Keratinocyte (primary cell): Measurements from ENCODE around the gene CENPP. TPM values are rescaled to one million over a fixed set of nuclear protein-coding genes. Genes with fewer than 3 reads are reported as not detected.

ENCODE experiments used
- DNase-seq: peaks from one replicate; pipeline ENCODE4 v3.0.0-alpha.2; 2011; ENCODE audit warnings: low read depth, missing footprints, low spot score
- FAIRE-seq: peaks from 2 replicates; lab custom pipeline; 2011; peaks lifted over from hg19 to GRCh38; lab: Jason Lieb, UNC
- H2AFZ ChIP-seq: 2 replicates; pipeline ENCODE4 v1.6.0; 2012; ENCODE audit warnings: low read length, control low read depth, inconsistent platforms; ENCODE audit not compliant: control insufficient read depth
- H3K27ac ChIP-seq: 2 replicates; pipeline ENCODE4 v1.5.1; 2011; ENCODE audit warnings: low read length; ENCODE audit not compliant: control insufficient read depth, insufficient read depth
- H3K27me3 ChIP-seq: 3 replicates; pipeline ENCODE4 v1.6.0; 2011; ENCODE audit warnings: low read length; ENCODE audit not compliant: control insufficient read depth, insufficient read depth; ENCODE audit errors: extremely low read depth
- H3K36me3 ChIP-seq, 2 experiments: 2 replicates in 1 of 2; 3 replicates in 1 of 2; pipeline ENCODE4 v1.5.1; 2011; ENCODE audit warnings: low read length in 2 of 2, mild to moderate bottlenecking in 1 of 2; ENCODE audit not compliant: control insufficient read depth in 2 of 2, insufficient read depth in 2 of 2; ENCODE audit errors: extremely low read depth in 1 of 2
- H3K4me1 ChIP-seq: 3 replicates; pipeline ENCODE4 v1.5.1; 2011; ENCODE audit warnings: low read length; ENCODE audit not compliant: control insufficient read depth, insufficient read depth; ENCODE audit errors: extremely low read depth
- H3K4me2 ChIP-seq: 3 replicates; pipeline ENCODE4 v1.6.0; 2011; ENCODE audit warnings: low read depth, low read length; ENCODE audit not compliant: control insufficient read depth, insufficient read depth; ENCODE audit errors: extremely low read depth
- H3K4me3 ChIP-seq, 3 experiments: fragments of 200-600 bp in 1 of 3; sonication (generic) in 1 of 3; 2 replicates in 2 of 3; 3 replicates in 1 of 3; pipeline ENCODE4 v1.5.1; 2011 to 2016; ENCODE audit warnings: low read length in 3 of 3, mild to moderate bottlenecking in 3 of 3, control low read depth in 2 of 3, inconsistent platforms in 1 of 3, low read depth in 1 of 3, mixed read lengths in 1 of 3, mixed run types in 1 of 3, moderate library complexity in 1 of 3; ENCODE audit not compliant: control insufficient read depth in 2 of 3, insufficient read depth in 2 of 3; ENCODE audit errors: extremely low read depth in 1 of 3
- H3K79me2 ChIP-seq: 2 replicates; pipeline ENCODE4 v1.6.0; 2012; ENCODE audit warnings: low read length; ENCODE audit not compliant: control insufficient read depth, insufficient read depth
- H3K9ac ChIP-seq: 3 replicates; pipeline ENCODE4 v1.6.0; 2011; ENCODE audit warnings: low read length; ENCODE audit not compliant: control insufficient read depth, insufficient read depth; ENCODE audit errors: extremely low read depth
- H3K9me1 ChIP-seq: 3 replicates; pipeline ENCODE4 v1.6.0; 2011; ENCODE audit warnings: low read length; ENCODE audit not compliant: control insufficient read depth, insufficient read depth; ENCODE audit errors: extremely low read depth
- H3K9me3 ChIP-seq: 2 replicates; pipeline ENCODE4 v1.5.1; 2012; ENCODE audit warnings: low read depth, low read length; ENCODE audit not compliant: control insufficient read depth
- H4K20me1 ChIP-seq: 3 replicates; pipeline ENCODE4 v1.6.0; 2011; ENCODE audit warnings: low read length; ENCODE audit not compliant: control insufficient read depth, insufficient read depth; ENCODE audit errors: extremely low read depth
- EZH2 ChIP-seq: IDR thresholded peaks from one replicate; pipeline ENCODE4 v1.6.1; 2012; ENCODE audit warnings: inconsistent platforms, mild to moderate bottlenecking, low read length, moderate library complexity
- dilution Hi-C: fragments of 300-500 bp; cut with MboI; formaldehyde crosslinking; loops from one replicate; pipeline ENCODE4 v1.7.0; 2020; ENCODE audit warnings: low sequenced_read_pairs; ENCODE audit not compliant: extremely low pct_ligation_motif_present
- polyA plus RNA-seq, 5 experiments: library from polyadenylated mRNA; depleted of rRNA in 3 of 5; stranded (reverse) in 3 of 5; stranded (forward) in 1 of 5; unstranded in 1 of 5; fragments of >200 nt; gene quantifications; 1 replicate in 1 of 5; 2 replicates in 3 of 5; 3 replicates in 1 of 5; pipeline versions ENCODE4 v1.2.1 to v1.2.3, GENCODE V29; 2011 to 2012; ENCODE audit warnings: missing spikeins in 2 of 5, low read depth in 1 of 5, low replicate concordance in 1 of 5
- TF ChIP-seq, protein P1 (sequence below), 3 experiments: IDR thresholded peaks in 1 of 3; conservative IDR thresholded peaks in 1 of 3; optimal IDR thresholded peaks in 1 of 3; 2 replicates in 2 of 3; 3 replicates in 1 of 3; pipeline versions ENCODE3 to v1.5.1; 2011; ENCODE audit warnings: low read length in 3 of 3, mild to moderate bottlenecking in 3 of 3, moderate library complexity in 2 of 3, control low read depth in 1 of 3, inconsistent platforms in 1 of 3; ENCODE audit not compliant: insufficient read depth in 2 of 3; ENCODE audit errors: extremely low read depth in 1 of 3

Gene CENPP
- polyA plus RNA-seq, 1 donor (not counting 4 experiments of a cell fraction or from before 2014, with no cell fraction given), result 6.7 TPM

DNA sequence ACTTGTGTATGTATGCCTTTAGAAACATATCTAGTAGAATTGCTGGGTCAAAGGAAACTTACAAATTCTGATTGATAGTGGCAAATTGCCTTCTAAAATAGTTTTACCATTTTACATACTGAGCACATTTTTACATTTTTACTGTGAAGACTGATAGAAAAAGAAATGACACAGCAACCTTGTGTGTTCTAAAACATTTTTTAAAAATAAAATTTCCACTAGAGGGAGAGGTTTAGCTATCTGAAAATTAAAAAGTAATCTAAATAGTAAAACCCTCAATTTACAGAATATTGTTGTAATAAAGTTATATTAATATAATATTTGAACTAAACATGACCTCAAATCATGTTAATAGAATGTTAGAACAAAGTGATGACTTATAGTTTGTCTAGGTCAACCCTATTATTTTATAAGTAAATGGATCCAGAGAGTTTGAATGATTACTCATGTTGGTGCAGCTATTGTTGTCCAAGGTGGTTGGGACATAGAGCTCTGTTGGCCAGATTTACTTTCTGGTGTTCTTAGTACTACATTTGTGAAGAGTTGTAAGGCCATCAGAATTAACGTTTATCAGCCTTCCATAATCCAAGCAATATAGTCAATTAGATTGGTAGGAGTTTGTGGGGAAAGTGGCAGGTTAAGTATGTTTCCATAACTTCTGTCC lies 17.2 kb downstream of the CENPP start:
- no peaks in the 10 kb centered on the region for H3K79me2 ChIP-seq
- H3K27me3 ChIP-seq, result no peaks in the 10 kb centered on the region
- no peaks in the 10 kb centered on the region for H3K9me3 ChIP-seq
- no peak overlapping the region for H3K4me2 ChIP-seq
- DNase-seq, result no peak
- no peak overlapping the region for H3K9ac ChIP-seq
- H2AFZ ChIP-seq, result no peak overlapping the region
- H3K27ac ChIP-seq, result no peak overlapping the region
- no peak for FAIRE-seq
- no peaks in the 10 kb centered on the region for H4K20me1 ChIP-seq
- H3K4me3 ChIP-seq, result no peak overlapping the region
- no peaks in the 10 kb centered on the region for H3K9me1 ChIP-seq
- no peaks in the 10 kb centered on the region for H3K4me1 ChIP-seq
- dilution Hi-C loops, result no loop called here
- TF ChIP-seq EZH2, result no peak
- TF ChIP-seq, protein P1, sequence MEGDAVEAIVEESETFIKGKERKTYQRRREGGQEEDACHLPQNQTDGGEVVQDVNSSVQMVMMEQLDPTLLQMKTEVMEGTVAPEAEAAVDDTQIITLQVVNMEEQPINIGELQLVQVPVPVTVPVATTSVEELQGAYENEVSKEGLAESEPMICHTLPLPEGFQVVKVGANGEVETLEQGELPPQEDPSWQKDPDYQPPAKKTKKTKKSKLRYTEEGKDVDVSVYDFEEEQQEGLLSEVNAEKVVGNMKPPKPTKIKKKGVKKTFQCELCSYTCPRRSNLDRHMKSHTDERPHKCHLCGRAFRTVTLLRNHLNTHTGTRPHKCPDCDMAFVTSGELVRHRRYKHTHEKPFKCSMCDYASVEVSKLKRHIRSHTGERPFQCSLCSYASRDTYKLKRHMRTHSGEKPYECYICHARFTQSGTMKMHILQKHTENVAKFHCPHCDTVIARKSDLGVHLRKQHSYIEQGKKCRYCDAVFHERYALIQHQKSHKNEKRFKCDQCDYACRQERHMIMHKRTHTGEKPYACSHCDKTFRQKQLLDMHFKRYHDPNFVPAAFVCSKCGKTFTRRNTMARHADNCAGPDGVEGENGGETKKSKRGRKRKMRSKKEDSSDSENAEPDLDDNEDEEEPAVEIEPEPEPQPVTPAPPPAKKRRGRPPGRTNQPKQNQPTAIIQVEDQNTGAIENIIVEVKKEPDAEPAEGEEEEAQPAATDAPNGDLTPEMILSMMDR (optimal IDR thresholded peaks at IDR 0.05 in 1 of 3, IDR thresholded peaks at IDR 0.05 in 1 of 3, conservative IDR thresholded peaks at IDR 0.05 in 1 of 3; ENCODE audit: extremely low read depth in 1 of 3, insufficient read depth in 2 of 3, low read length in 3 of 3), result no peak
- peaks cover 0 to 16% of the 10 kb centered on the region in 2 experiments for H3K36me3 ChIP-seq

DNA sequence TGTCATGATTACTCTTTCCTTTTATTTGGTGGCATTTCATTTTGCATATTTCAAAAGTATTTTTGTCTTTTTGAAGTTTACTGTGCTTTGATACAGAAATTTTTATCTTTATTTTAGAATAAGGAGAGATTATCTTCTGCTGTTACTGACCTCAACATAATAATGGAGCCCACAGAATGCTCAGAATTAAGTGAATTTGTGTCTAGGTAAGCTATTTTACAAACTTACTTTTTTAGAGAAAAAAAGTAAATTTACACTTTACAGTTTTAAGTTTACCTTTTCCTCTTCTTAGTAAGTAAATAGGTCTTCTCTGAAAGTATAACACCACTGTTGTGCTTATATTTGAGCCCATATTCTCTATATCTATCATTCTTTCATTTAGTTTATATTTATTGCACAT lies 19.8 kb downstream of the CENPP start:
- Histone ChIP-seq H3K9me3 (no peaks in the 10 kb centered on the region), H3K4me2 (no peak overlapping the region), H3K36me3 (no peaks in the 10 kb centered on the region), H3K9me1 (no peaks in the 10 kb centered on the region), H3K79me2 (no peaks in the 10 kb centered on the region), H4K20me1 (no peaks in the 10 kb centered on the region), H3K4me3 (no peak overlapping the region), H3K4me1 (no peaks in the 10 kb centered on the region), H3K9ac (no peak overlapping the region), H2AFZ (no peak overlapping the region), H3K27me3 (no peaks in the 10 kb centered on the region), H3K27ac (no peak overlapping the region)
- dilution Hi-C loops, result no loop called here
- FAIRE-seq, result no peak
- no peak for DNase-seq
- TF ChIP-seq, protein P1 (optimal IDR thresholded peaks at IDR 0.05 in 1 of 3, IDR thresholded peaks at IDR 0.05 in 1 of 3, conservative IDR thresholded peaks at IDR 0.05 in 1 of 3; ENCODE audit: extremely low read depth in 1 of 3, insufficient read depth in 2 of 3, low read length in 3 of 3), result no peak
- TF ChIP-seq EZH2, result no peak
